HG03139 (cell line): Measurements from ENCODE around the gene IGLL1.
"Not testable (repeated sequence)": the region's sequence is repeated elsewhere in the genome, so short reads cannot be mapped to it uniquely, and the experiment has no call there.

Experiments
- ATAC-seq: cut with Tn5 transposase; IDR thresholded peaks from one replicate; pipeline ENCODE4 v1.9.1; 2021; ENCODE audit not compliant: unreplicated experiment

The IGLL1 gene

DNA sequence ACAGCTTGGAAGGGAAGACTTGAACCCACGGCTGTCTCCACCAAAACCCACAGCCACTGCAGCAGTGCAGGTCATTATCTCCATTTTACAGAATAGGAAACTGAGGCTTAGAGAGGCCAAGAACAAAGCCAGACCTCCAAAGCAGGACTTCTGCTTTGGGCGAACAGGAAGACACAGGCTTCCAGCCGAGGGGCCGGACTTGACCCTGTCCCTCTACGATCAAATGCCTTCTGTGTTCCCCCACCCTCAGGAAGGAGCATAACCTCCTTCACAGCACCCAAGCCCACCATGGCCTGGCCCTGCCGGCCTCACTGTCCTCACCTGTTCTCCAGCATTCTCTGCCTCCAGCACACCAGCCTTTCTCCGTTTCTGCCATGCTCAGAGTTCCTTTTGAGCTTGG, 15.8 kb downstream of the IGLL1 start:
- no peak for ATAC-seq

GRCh38 chr22:23563111-23563510, 17.0 kb downstream of the IGLL1 start:
- ATAC-seq = no peak

GRCh38 chr22:23562186-23562585, 17.9 kb downstream of the IGLL1 start:
- no peak for ATAC-seq

DNA sequence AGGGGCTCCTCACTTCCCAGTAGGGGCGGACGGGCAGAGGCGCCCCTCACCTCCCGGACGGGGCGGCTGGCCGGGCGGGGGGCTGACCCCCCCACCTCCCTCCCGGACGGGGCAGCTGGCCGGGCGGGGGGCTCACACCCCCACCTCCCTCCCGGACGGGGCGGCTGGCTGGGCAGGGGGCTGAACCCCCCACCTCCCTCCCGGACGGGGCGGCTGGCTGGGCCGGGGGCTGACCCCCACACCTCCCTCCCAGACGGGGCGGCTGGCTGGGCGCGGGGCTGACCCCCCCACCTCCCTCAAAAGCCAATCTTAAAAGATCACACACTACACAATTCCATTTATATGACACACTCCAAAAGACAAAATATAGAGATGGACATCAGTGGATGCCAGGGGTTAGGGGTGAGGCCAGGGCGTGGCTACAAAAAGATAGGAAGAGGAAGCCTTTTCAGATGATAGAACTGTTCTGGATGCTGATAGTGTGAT, 19.0 kb downstream of the IGLL1 start:
- ATAC-seq = not testable (repeated sequence)

DNA sequence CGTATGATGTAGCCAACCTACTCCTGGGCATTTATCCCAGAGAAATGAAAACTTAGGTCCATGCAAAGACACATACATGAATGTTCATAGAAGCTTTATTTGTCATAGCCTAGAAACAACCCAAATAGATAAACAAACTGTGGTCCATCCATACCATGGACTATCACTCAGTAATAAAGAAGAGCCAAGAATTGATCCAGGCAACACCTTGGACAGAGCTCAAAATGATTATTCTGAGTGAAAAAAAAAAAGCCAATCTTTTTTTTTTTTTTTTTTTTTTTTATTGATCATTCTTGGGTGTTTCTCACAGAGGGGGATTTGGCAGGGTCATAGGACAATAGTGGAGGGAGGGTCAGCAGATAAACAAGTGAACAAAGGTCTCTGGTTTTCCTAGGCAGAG, 19.9 kb downstream of the IGLL1 start:
- not testable (repeated sequence) for ATAC-seq

DNA sequence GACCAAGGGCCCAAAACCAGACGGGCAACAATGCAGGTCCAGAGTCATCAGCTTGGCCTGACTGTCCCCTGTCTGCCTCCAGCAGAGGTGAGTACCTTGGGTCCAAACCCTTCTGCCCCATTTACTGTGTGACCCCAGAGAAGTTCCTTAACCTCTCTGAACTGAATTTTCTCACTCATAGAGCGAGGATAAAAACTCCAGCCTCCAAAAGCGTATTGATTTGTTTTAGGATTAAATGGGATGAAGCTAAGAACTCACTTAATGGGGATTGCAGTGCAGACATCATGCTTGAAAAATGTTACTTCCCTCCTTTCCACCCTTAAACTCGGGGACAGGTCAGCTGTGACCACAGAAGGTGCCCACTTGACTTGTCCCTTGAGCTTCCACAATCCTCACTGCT, 22.6 kb downstream of the IGLL1 start:
- ATAC-seq = no peak

DNA sequence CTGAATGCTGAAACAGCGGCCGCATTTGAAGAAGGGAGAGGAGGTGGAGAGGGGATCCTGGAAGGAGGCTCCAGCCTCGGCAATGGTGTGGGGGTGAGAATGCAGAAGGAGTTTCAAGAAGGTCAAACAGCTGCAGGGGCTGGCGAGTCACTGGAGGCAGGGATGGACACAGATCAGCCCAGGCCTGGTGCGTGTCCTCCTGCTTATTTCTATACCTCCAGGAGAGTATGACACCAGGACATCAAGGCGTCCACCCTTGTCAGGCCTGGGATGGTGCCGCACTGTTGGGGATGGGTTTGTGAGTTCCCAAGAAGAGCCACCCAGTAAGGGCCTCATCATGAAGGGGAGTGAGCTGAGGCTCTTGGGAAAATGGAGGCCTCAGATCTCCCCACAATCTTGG, 23.1 kb downstream of the IGLL1 start:
- ATAC-seq = no peak

- no peak for ATAC-seq
Observed at GRCh38 chr22:23556026-23556620, 24.0 kb downstream of the IGLL1 start.

DNA sequence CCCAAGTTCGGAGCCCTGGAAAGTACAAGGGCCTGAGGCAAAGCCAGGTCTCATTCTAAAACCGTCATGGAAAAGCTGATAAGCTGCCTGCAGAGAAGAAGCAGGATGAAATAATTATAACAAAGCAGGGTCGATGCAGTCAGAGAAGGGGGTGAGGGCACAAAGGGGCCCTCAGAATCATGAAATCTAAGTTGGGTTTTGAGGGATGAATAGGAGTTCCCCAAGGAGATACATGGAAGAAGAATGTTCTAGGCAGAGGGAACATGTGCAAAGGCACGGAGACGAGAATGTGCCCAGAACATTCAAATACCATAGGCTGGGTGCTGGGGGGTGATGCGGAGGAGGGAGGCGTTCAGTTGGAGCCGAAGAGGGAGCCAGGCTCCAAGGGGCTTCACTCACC, 25.0 kb downstream of the IGLL1 start:
- no peak for ATAC-seq

DNA sequence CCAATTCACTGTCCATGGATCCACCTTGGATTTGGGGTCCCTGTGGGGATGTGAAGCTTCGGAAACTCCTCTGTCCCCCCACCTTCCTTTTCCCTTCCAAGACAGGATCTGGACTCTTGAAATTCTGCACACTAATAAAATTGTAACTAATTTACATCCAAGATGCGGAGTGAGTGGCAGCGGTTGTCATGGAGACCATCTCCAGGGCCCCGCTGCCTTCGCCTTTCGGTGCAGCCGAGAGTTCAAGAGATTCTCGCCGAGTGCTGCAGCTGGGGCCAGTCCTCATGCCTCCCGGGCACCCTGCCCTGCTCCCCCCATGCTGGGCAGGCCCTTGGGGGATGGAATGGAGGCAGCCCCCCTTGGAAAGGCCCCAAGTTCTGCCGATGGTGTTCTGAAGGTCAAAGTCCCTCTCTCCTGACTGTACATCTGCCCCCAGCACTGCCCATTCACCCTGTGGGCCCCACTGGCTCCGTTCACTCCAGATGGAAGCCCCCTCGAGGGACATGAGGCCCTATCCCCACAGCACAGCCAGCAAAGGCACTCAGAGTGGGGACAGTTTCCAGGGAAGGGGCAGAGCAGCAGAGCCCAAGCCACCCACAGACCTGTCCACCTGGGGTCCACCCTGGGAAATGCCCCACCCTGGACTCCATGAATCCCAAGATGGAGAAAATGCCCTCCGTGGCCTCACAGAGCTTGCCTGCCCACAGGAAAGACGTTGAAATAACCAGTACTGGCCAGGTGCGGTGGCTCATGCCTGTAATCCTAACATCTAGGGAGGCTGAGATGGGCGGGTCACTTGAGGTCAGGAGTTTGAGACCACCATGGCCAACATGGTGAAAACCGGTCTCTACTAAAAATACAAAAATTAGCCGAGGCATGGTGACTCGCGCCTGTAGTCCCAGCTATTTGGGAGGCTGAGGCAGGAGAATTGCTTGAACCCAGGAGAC, 25.9 kb downstream of the IGLL1 start:
- no peak for ATAC-seq

- no peak for ATAC-seq
Observed at GRCh38 chr22:23553438-23553837, 26.7 kb downstream of the IGLL1 start.

DNA sequence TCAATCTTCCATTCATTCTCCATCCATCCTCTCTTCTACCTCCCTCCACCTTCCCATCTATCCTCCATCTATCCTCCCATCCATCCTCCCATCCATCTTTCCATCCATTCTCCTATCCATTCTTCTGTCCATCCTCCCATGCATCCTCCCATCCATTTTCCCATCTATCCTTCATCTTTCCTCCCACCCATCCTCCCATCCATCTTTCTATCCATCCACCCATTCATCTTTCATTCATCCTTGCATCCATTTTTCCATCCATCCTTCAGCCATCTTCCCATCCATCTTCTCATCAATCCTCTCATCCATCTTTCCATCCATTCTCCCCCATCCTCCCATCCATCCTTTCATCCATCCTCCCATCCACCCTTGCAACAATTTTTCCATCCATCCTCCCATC, 27.5 kb downstream of the IGLL1 start:
- ATAC-seq = no peak

- ATAC-seq = no peak
Observed at GRCh38 chr22:23551385-23551784, 28.7 kb downstream of the IGLL1 start.

DNA sequence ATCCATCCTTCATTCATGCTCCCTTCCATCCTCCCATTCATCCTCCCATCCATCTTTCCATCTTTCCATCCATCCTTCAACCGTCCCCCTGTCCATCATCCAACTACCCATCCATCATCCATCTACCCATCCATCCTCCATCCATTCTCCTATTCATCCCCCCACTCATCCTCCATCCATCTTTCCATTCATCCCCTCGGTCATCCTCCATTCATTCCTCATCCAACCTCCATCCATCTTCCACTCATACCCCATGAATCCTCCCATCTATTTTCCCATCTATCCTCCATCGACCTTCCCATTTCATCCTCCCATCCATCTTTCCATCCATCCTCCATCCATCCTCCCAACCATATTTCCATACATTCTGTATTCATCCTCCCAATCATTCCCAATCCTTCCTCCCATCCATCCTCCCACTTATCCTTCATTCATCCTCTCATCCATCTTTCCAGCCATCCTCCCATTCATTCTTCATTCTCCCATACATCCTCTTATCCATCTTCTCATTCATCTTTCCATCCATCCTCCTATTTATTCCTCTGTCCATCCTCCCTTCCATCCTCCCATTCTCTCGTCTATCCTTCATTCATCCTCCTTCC, 29.9 kb downstream of the IGLL1 start:
- ATAC-seq = no peak

DNA sequence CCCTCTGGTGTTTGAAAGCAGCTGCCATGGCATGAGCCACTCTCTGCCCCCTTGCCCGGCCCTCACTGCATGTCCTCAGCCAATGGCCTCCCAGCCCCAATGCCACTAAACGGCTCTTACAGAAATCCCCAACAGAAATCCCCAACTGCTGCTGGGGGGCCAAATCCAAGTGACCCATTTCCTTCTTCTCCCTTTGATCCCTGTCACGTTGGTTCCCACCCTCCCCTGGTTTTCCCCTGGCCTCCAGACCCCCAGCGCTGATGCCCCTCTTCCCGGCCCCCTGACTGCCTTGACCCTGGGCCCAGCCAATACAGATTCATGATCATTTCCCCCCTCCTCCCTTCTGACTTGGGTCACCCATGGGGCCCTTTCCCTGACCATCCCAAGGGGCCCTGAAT, 30.9 kb downstream of the IGLL1 start:
- no peak for ATAC-seq

- ATAC-seq = no peak
Observed at GRCh38 chr22:23548501-23549197, 31.4 kb downstream of the IGLL1 start.

GRCh38 chr22:23547818-23548500, 32.1 kb downstream of the IGLL1 start:
- ATAC-seq = no peak

- ATAC-seq = not testable (repeated sequence)
Observed at GRCh38 chr22:23547382-23547781, 32.7 kb downstream of the IGLL1 start.

DNA sequence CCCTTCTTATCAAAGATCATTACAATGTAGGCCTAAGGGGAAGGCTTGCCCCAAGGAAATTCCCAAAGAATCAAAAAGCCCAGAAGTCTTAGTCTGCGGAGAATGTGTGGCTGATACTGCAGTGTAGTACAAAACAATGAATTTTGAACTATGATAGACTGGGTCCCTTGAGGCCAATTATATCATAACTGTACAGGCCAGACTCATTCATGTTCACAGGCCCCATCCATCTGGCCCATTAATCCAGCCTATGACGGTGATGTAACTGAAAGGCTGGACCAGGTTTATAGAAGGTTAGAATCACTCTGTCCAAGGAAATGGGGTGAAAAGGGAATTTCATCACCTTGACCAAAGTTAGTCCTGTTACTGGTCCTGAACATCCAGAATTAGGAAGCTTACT, 35.2 kb downstream of the IGLL1 start:
- ATAC-seq = no peak

DNA sequence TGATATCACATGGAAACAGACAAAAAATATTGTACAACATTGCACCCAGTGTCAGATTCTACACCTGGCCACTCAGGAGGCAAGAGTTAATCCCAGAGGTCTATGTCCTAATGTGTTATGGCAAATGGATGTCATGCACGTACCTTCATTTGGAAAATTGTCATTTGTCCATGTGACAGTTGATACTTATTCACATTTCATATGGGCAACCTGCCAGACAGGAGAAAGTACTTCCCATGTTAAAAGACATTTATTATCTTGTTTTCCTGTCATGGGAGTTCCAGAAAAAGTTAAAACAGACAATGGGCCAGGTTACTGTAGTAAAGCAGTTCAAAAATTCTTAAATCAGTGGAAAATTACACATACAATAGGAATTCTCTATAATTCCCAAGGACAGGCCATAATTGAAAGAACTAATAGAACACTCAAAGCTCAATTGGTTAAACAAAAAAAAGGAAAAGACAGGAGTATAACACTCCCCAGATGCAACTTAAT, 36.5 kb downstream of the IGLL1 start:
- ATAC-seq = not testable (repeated sequence)

DNA sequence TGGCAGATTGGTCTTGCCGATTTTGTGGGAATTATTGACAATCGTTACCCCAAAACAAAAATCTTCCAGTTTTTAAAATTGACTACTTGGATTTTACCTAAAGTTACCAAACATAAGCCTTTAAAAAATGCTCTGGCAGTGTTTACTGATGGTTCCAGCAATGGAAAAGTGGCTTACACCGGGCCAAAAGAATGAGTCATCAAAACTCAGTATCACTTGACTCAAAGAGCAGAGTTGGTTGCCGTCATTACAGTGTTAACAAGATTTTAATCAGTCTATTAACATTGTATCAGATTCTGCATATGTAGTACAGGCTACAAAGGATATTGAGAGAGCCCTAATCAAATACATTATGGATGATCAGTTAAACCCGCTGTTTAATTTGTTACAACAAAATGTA, 37.2 kb downstream of the IGLL1 start:
- no peak for ATAC-seq
